Stromal cell of bone marrow (primary cell): Measurements from ENCODE around the gene C1QTNF12.
"Not testable (repeated sequence)": the region's sequence is repeated elsewhere in the genome, so short reads cannot be mapped to it uniquely, and the experiment has no call there.

ENCODE experiments used
- DNase-seq: peaks from one replicate; pipeline ENCODE4 v3.0.0-alpha.2; 2012; ENCODE audit warnings: low read depth

C1QTNF12 gene

GRCh38 chr1:1259540-1259939 lies 13.0 kb upstream of the C1QTNF12 start:
- DNase-seq: no peak

DNA sequence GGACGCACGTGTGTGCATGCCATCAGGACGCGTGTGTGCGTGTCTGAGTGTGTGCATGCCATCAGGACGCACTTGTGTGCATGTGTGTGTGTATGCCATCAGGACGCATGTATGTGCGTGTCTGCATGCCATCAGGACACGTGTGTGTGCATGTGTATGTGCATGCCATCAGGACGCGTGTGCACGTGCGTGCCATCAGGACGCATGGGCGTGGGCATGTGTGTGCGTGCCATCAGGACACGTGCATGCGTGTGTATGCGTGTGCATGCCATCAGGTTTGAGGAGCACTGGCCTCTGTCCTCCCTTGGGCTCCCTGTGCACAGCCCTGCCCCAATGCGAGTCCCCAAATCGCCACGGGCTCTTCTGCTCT lies 12.6 kb upstream of the C1QTNF12 start:
- no peak for DNase-seq

DNA sequence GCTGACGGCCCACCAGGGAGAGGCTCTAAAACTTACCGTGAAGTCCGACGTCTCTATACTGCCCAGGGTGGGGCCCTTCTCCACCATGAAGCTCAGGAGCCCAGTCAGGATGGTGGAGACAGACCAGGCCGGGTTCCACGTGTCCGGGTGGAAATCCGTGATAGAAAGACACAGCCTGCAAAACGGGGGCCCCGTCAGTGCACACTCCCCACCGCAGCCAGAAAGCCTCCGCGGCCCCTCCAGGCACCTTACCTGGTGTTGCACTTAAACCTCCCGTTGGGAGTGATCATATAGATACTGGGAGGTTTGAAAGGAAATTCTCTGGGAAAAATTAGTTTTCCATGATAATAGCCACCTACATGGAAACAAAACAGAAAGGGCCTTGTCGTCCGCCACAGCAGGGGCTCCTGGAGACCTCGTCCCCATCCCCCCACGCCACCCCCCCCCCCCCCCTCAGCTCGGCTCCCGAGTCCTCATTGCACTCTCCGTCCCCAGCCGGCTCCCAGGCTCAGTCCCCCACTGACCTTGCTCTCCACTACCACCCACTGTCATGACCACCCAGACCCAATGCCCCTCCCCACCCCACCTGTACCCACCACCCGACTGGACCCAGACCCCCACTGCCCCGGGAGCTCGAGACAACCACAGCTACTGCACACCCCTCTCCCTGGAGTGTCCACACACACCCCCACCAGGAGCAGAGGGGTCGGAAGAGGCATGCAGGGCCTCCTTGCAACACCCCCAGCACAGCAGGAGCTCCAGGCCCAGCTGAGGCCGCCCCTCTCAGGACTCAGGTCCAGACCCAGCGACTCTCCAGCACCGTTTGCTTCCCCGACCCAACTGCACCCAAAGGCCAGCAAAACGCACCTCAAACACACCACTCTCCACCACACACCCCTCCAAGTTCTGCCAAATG lies 10.7 kb upstream of the C1QTNF12 start:
- no peak for DNase-seq

GRCh38 chr1:1255611-1256010 lies 9.1 kb upstream of the C1QTNF12 start:
- DNase-seq: no peak

GRCh38 chr1:1255078-1255477 lies 8.6 kb upstream of the C1QTNF12 start:
- DNase-seq: no peak

DNA sequence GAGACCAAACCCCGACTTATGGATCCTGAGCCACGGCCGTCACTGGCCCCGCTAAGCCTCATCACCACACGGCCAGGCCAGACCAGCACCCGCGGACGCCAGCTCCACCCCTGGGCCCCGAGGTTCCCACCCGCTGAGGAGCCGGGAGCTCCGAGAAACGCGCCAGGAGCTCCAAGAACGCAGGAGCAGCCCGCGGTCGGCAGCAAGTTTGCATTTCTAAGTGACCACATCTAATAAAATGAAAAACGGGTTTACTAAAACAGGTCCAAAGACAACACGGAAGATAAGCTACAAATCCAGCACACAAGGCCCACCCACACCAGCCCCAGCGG lies 8.1 kb upstream of the C1QTNF12 start:
- no peak for DNase-seq

DNA sequence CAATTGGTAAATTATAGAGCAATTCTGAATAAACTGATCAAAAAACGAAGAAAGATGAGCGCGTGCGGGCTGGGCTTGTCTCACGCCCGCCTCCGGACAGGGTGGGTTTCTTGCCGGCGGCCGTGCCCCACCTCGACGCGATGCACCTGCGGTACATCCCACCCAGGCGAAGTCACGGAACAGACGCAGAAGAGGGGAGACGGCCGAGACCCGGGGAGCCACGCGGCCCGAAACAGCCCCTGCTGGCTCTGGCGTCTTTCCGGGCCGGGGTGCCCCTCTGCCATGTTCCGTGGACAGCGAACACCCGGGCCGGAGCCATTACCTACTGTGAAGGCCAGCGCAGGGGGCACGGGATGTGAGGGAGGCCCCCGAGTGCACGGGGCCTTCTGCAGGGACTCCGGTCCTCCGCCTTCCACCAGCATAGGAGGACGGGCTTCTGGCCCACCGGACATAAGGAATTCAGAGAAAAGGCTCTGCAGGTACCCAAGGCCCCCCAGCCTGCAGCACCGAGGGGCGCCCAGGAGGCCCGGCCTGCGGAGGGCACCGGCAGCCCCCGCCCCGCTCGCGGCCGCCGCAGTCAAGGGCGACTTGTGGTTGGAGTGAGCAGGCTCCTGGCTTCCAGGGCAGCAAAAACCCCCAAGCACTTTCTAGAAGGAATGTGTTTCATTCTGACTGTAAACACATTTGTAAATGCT lies 7.6 kb upstream of the C1QTNF12 start:
- DNase-seq: no peak

DNA sequence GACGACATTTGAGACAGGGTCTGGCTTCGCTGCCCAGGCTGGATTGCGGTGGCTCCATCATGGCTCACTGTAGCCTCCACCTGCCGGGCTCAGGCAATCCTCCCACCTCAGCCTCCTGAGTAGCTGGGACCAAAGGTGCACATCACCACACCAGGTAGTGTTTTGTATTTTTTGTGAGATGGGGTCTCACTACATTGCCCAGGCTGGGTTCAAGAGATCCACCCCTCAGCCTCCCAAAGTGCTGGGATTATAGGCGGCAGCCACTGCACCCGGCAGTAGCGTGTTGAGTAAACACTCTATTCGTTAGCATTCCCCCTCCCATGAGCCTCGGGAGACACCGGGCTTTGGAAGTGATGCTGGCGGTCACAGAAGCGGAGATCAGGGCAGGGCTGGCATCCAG lies 6.8 kb upstream of the C1QTNF12 start:
- DNase-seq: no peak

DNA sequence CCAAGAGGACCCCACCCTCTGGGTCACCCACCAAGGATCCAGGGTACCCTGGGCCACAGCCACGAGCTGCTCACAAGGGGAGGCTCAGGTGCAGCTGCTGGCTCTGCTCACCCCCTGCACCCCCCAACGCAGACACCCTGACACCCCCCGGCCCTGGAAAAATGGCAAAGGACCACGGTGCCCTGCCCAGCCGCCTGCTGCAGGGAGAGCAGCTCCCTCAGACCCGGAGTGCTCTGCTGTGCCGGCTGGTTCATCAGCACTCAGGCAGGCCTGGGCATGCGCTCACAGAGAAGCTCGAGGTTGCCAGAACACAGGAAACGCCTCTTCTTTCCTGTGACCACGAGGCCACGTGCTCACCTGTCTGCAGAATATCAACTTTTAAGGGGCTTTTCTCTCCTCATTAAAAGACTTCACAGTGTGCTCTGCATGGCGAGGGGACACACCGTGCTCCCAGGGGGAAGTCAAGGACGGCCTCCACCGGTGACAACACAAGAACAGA lies 4.3 kb upstream of the C1QTNF12 start:
- DNase-seq: no peak

GRCh38 chr1:1248009-1248913 lies 1.7 kb upstream of the C1QTNF12 start:
- DNase-seq: not testable (repeated sequence)

- DNase-seq: no peak
Observed at GRCh38 chr1:1247341-1247913, 905 bp upstream of the C1QTNF12 start.

- no peak for DNase-seq
Observed at GRCh38 chr1:1245817-1246576, 525 bp downstream of the C1QTNF12 start.

GRCh38 chr1:1245178-1245816 lies 1.2 kb downstream of the C1QTNF12 start:
- DNase-seq: no peak

- DNase-seq: no peak
Observed at GRCh38 chr1:1244192-1244811, 2.2 kb downstream of the C1QTNF12 start.

GRCh38 chr1:1243807-1244191 lies 2.7 kb downstream of the C1QTNF12 start:
- DNase-seq: no peak

DNA sequence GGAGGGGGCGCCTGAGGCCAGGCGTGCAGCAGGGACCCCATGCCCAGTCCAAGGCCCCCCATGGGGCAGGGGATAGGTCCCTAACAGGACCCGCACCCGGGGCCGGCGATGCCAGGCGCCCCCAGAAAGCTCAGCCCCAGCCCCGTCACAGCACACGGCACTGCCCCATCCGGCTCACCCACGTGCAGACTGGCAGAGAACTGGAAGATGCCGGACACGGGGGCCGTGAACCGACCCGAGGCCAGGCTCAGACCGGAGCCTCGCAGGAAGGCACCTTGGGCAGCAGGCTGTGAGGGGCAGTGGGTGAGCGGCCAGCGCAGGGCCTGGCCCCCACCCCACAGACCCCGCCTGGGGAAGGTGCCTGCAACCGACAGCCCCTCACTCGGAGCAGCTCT lies 3.3 kb downstream of the C1QTNF12 start:
- no peak for DNase-seq

- DNase-seq: no peak
Observed at GRCh38 chr1:1242461-1243265, 3.9 kb downstream of the C1QTNF12 start.

GRCh38 chr1:1241588-1242219 lies 4.8 kb downstream of the C1QTNF12 start:
- DNase-seq: no peak
